Astrocyte of the spinal cord (primary cell): ENCODE results near the gene MAT2A.

Experiments
- DNase-seq: peaks from one replicate; pipeline ENCODE4 v3.0.0; 2011; ENCODE audit warnings: low read depth, low spot score
- H3K4me3 ChIP-seq: 2 replicates; pipeline ENCODE4 v1.5.1; 2011; ENCODE audit warnings: low read depth, mild to moderate bottlenecking, low read length, moderate library complexity
- in situ Hi-C: cut with HindIII; loops from 2 replicates; pipeline ENCODE4 v1.10.0; 2017; ENCODE audit warnings: low sequenced_read_pairs
- TF ChIP-seq, protein P1 (sequence below): IDR thresholded peaks from 2 replicates; pipeline ENCODE4 v1.5.1; 2012; ENCODE audit warnings: low read depth, mild to moderate bottlenecking, low read length, inconsistent platforms

Gene MAT2A

GRCh38 chr2:85525029-85525428 is 13.9 kb upstream of the MAT2A start:
- H3K4me3 ChIP-seq, result no peak overlapping the region
- in situ Hi-C loops, result loop anchor here (25.0 kb wide), 1 partner anchor 113 kb away; the partner anchor contains the start of genes CAPG and SH2D6
- DNase-seq, result no peak
- TF ChIP-seq, protein P1, sequence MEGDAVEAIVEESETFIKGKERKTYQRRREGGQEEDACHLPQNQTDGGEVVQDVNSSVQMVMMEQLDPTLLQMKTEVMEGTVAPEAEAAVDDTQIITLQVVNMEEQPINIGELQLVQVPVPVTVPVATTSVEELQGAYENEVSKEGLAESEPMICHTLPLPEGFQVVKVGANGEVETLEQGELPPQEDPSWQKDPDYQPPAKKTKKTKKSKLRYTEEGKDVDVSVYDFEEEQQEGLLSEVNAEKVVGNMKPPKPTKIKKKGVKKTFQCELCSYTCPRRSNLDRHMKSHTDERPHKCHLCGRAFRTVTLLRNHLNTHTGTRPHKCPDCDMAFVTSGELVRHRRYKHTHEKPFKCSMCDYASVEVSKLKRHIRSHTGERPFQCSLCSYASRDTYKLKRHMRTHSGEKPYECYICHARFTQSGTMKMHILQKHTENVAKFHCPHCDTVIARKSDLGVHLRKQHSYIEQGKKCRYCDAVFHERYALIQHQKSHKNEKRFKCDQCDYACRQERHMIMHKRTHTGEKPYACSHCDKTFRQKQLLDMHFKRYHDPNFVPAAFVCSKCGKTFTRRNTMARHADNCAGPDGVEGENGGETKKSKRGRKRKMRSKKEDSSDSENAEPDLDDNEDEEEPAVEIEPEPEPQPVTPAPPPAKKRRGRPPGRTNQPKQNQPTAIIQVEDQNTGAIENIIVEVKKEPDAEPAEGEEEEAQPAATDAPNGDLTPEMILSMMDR, result no peak

GRCh38 chr2:85525567-85525966 is 13.4 kb upstream of the MAT2A start:
- in situ Hi-C loops, result loop anchor here (25.0 kb wide), 1 partner anchor 113 kb away; the partner anchor contains the start of genes CAPG and SH2D6
- no peak overlapping the region for H3K4me3 ChIP-seq
- no peak for DNase-seq
- TF ChIP-seq, protein P1, result no peak

DNA sequence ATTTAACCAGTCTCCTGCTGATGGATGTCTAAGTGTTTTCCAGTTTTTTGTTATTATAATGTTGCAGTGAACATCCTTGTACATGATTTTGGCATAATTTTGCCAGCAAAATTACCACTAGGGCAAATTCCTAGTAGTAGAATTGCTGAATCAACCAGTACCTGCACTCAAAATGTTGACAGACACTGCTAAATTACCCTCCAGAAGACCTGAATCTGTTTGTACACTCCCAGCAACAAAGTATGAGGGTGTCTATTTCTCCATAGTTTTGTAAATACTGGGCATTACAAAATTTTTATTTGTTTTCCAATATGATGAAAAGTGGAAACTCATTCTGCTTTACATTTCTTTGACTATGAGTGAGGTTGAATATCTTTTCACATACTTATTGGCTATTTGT is 11.2 kb upstream of the MAT2A start:
- TF ChIP-seq, protein P1, result no peak
- DNase-seq, result no peak
- in situ Hi-C loops, result loop anchor here (25.0 kb wide), 1 partner anchor 115 kb away; the partner anchor contains the start of genes CAPG and SH2D6
- no peak overlapping the region for H3K4me3 ChIP-seq

- no peak for DNase-seq
- in situ Hi-C loops, result loop anchor here (25.0 kb wide), 1 partner anchor 116 kb away; the partner anchor contains the start of genes CAPG and SH2D6
- TF ChIP-seq, protein P1, result no peak
- no peak overlapping the region for H3K4me3 ChIP-seq
Measured at GRCh38 chr2:85528355-85528754, 10.6 kb upstream of the MAT2A start.

DNA sequence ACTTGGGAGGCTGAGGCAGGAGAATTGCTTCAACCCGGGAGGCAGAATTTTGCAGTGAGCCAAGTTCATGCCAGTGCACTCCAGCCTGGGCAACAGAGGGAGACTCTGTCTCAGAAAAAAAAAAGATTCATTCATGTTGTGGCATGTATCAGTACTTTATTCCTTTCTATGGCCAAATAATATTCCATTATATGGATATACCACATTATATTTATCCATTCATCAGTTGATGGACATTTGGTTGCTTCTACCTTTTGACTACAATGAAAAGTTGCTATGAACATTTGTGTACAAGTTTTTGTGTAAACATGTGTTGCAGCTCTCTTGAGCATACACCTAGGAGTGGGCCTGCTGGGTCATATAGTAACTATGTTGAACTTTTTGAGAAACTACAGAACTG is 9.2 kb upstream of the MAT2A start:
- in situ Hi-C loops, result loop anchor here (25.0 kb wide), 1 partner anchor 118 kb away; the partner anchor contains the start of genes CAPG and SH2D6
- DNase-seq, result no peak
- no peak overlapping the region for H3K4me3 ChIP-seq
- TF ChIP-seq, protein P1, result no peak

GRCh38 chr2:85531589-85531988 is 7.4 kb upstream of the MAT2A start:
- in situ Hi-C loops, result loop anchor here (25.0 kb wide), 1 partner anchor 119 kb away; the partner anchor contains the start of genes CAPG and SH2D6
- H3K4me3 ChIP-seq, result no peak overlapping the region
- TF ChIP-seq, protein P1, result no peak

DNA sequence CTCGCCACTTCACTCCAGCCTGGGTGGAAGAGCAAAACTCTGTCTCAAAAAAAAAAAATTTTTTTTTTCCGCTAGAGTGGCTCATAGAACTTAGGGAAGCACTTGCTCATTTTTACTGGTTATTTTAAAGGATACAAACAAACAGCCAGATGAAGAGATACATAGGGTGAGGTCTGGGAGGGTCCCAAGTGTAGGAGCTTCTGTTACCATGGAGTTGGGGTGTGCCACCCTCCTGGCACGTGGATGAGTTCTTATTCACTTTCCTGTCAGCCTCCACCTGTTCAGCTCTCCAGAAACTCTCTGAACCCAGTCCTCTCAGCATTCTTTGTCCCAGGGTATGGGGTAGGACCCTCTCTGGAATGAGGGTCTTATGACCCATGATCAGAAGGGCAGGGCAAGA is 4.9 kb upstream of the MAT2A start:
- TF ChIP-seq, protein P1, result no peak
- in situ Hi-C loops, result loop anchor here (25.0 kb wide), 1 partner anchor 122 kb away; the partner anchor contains the start of genes CAPG and SH2D6
- H3K4me3 ChIP-seq, result no peak overlapping the region
- no peak for DNase-seq

More at GRCh38 chr2:85531589-85531988, 7.4 kb upstream of the MAT2A start:
- no peak for DNase-seq
